Measurements from ENCODE around the gene ANKS1B.

Gene ANKS1B

GRCh38 chr12:99195474-99195873, 789.3 kb downstream of the ANKS1B start:
- DNase-seq (ENCODE audit: low read depth, low spot score) = no peak

- DNase-seq (ENCODE audit: low read depth, low spot score) = no peak
Observed at GRCh38 chr12:99192489-99192888, 792.2 kb downstream of the ANKS1B start.

- no peak for DNase-seq (ENCODE audit: low read depth, low spot score)
Observed at GRCh38 chr12:99176871-99177270, 807.9 kb downstream of the ANKS1B start.

- no peak for DNase-seq (ENCODE audit: low read depth, low spot score)
Observed at GRCh38 chr12:99170461-99170860, 814.3 kb downstream of the ANKS1B start.

GRCh38 chr12:99170037-99170436, 814.7 kb downstream of the ANKS1B start:
- DNase-seq (ENCODE audit: low read depth, low spot score) = no peak

GRCh38 chr12:99157946-99158345, 826.8 kb downstream of the ANKS1B start:
- DNase-seq (ENCODE audit: low read depth, low spot score) = no peak

- no peak for DNase-seq (ENCODE audit: low read depth, low spot score)
Observed at GRCh38 chr12:99154983-99155336, 829.8 kb downstream of the ANKS1B start.

- no peak for DNase-seq (ENCODE audit: low read depth, low spot score)
Observed at GRCh38 chr12:99154216-99154982, 830.3 kb downstream of the ANKS1B start.

GRCh38 chr12:99153293-99153692, 831.4 kb downstream of the ANKS1B start:
- no peak for DNase-seq (ENCODE audit: low read depth, low spot score)

GRCh38 chr12:99152337-99152736, 832.4 kb downstream of the ANKS1B start:
- no peak for DNase-seq (ENCODE audit: low read depth, low spot score)

- no peak for DNase-seq (ENCODE audit: low read depth, low spot score)
Observed at GRCh38 chr12:99151744-99152143, 833.0 kb downstream of the ANKS1B start.

GRCh38 chr12:99147130-99147529, 837.6 kb downstream of the ANKS1B start:
- DNase-seq (ENCODE audit: low read depth, low spot score) = no peak

- DNase-seq (ENCODE audit: low read depth, low spot score) = no peak
Observed at GRCh38 chr12:99146730-99147129, 838.0 kb downstream of the ANKS1B start.

- no peak for DNase-seq (ENCODE audit: low read depth, low spot score)
Observed at GRCh38 chr12:99146185-99146584, 838.6 kb downstream of the ANKS1B start.

GRCh38 chr12:99142651-99143050, 842.1 kb downstream of the ANKS1B start:
- no peak for DNase-seq (ENCODE audit: low read depth, low spot score)

GRCh38 chr12:99140017-99140720, 844.6 kb downstream of the ANKS1B start:
- no peak for DNase-seq (ENCODE audit: low read depth, low spot score)

GRCh38 chr12:99138393-99138792, 846.3 kb downstream of the ANKS1B start:
- no peak for DNase-seq (ENCODE audit: low read depth, low spot score)

GRCh38 chr12:99137124-99137855, 847.4 kb downstream of the ANKS1B start:
- DNase-seq (ENCODE audit: low read depth, low spot score) = no peak

- DNase-seq (ENCODE audit: low read depth, low spot score) = no peak
Observed at GRCh38 chr12:99136516-99136915, 848.2 kb downstream of the ANKS1B start.

- DNase-seq (ENCODE audit: low read depth, low spot score) = no peak
Observed at GRCh38 chr12:99135376-99135775, 849.4 kb downstream of the ANKS1B start.

- no peak for DNase-seq (ENCODE audit: low read depth, low spot score)
Observed at GRCh38 chr12:99133401-99133800, 851.3 kb downstream of the ANKS1B start.

GRCh38 chr12:99131751-99132199, 853.0 kb downstream of the ANKS1B start:
- DNase-seq (ENCODE audit: low read depth, low spot score) = peak; percentile 17

Measured in smooth muscle cell of the brain vasculature (primary cell).